ENCODE measurements around the gene COL20A1.
A peak's percentile ranks its signal among the peaks of the same experiment; 100 is the strongest.

Gene COL20A1

GRCh38 chr20:63278661-63279060 is 14.3 kb upstream of the COL20A1 start:
- DNase-seq (ENCODE audit: low spot score): no peak

- no peak for DNase-seq (ENCODE audit: low spot score)
These were observed 13.1 kb upstream of the COL20A1 start for GRCh38 chr20:63279931-63280330.

- DNase-seq (ENCODE audit: low spot score): no peak
These were observed 12.6 kb upstream of the COL20A1 start for GRCh38 chr20:63280371-63280770.

- no peak for DNase-seq (ENCODE audit: low spot score)
These were observed 11.9 kb upstream of the COL20A1 start for GRCh38 chr20:63280929-63281545.

GRCh38 chr20:63281742-63282665 is 11.0 kb upstream of the COL20A1 start:
- no peak for DNase-seq (ENCODE audit: low spot score)

GRCh38 chr20:63282946-63283345 is 10.0 kb upstream of the COL20A1 start:
- no peak for DNase-seq (ENCODE audit: low spot score)

- DNase-seq (ENCODE audit: low spot score): no peak
These were observed 9.4 kb upstream of the COL20A1 start for GRCh38 chr20:63283397-63284082.

GRCh38 chr20:63284083-63284440 is 8.9 kb upstream of the COL20A1 start:
- no peak for DNase-seq (ENCODE audit: low spot score)

GRCh38 chr20:63284544-63284949 is 8.4 kb upstream of the COL20A1 start:
- DNase-seq (ENCODE audit: low spot score): no peak

- no peak for DNase-seq (ENCODE audit: low spot score)
These were observed 7.9 kb upstream of the COL20A1 start for GRCh38 chr20:63284981-63285524.

- no peak for DNase-seq (ENCODE audit: low spot score)
These were observed 7.1 kb upstream of the COL20A1 start for GRCh38 chr20:63285636-63286615.

GRCh38 chr20:63286781-63287696 is 5.9 kb upstream of the COL20A1 start:
- no peak for DNase-seq (ENCODE audit: low spot score)

GRCh38 chr20:63287697-63288580 is 5.0 kb upstream of the COL20A1 start:
- DNase-seq (ENCODE audit: low spot score): no peak

- DNase-seq (ENCODE audit: low spot score): no peak
These were observed 4.3 kb upstream of the COL20A1 start for GRCh38 chr20:63288581-63289251.

- no peak for DNase-seq (ENCODE audit: low spot score)
These were observed 3.5 kb upstream of the COL20A1 start for GRCh38 chr20:63289311-63290135.

- DNase-seq (ENCODE audit: low spot score): no peak
These were observed 2.8 kb upstream of the COL20A1 start for GRCh38 chr20:63290136-63290676.

GRCh38 chr20:63290677-63291472 is 2.1 kb upstream of the COL20A1 start:
- peak; percentile 50 for DNase-seq (ENCODE audit: low spot score)
